Memory B cell (primary cell): ENCODE results near the gene EIF4G3.

Source experiments
- ATAC-seq: fragments of 150-1000 bp; cut with Tn5 transposase; 2 replicates; pipeline ENCODE4 v1.10.0; 2021; ENCODE audit warnings: low read depth, mild to moderate bottlenecking, moderate library complexity
- DNase-seq, 2 donors: peaks; one replicate each; pipeline ENCODE4 v3.0.0; 2022; ENCODE audit warnings: low spot score in 2 of 2
- H3K27ac Mint-ChIP-seq: one replicate; pipeline ENCODE4 v1.8.0; 2022; ENCODE audit warnings: mild to moderate bottlenecking, moderate library complexity, mixed read lengths
- H3K27me3 Mint-ChIP-seq: one replicate; pipeline ENCODE4 v1.8.0; 2022; ENCODE audit warnings: mixed read lengths
- H3K36me3 Mint-ChIP-seq: one replicate; pipeline ENCODE4 v1.8.0; 2022; ENCODE audit warnings: mild to moderate bottlenecking, mixed read lengths
- H3K4me1 Mint-ChIP-seq: one replicate; pipeline ENCODE4 v1.8.0; 2022; ENCODE audit warnings: mixed read lengths
- H3K4me3 Mint-ChIP-seq: one replicate; pipeline ENCODE4 v1.8.0; 2022; ENCODE audit warnings: mild to moderate bottlenecking, moderate library complexity, mixed read lengths
- H3K9me3 Mint-ChIP-seq: one replicate; pipeline ENCODE4 v1.8.0; 2022; ENCODE audit warnings: mixed read lengths

The EIF4G3 gene

DNA sequence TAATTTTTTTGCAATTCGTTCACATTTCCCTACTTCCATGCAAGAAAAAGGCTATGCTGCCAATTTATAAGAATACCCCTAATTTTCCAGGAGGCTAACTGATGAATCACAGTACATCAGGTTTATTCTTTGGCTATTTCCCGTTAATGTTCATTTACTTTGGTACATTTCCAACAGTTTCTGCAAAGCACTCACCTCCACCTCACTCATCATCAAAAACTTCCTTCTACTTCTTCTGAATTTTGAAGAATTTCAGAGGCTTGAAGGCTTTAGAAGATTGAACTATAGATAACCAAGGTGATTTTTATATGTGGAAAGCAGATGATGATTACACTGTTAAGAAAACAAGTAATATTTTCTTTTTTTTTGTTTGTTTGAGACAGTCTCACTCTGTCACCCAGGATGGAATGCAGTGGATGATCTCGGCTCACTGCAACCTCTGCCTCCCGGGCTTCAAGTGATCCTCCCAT, 329.1 kb downstream of the EIF4G3 start:
- no peaks in the 10 kb centered on the region for H3K27me3 Mint-ChIP-seq
- H3K4me3 Mint-ChIP-seq = no peak overlapping the region
- no peaks in the 10 kb centered on the region for H3K4me1 Mint-ChIP-seq
- DNase-seq (no peak), ATAC-seq (no peak)
- H3K9me3 Mint-ChIP-seq = no peaks in the 10 kb centered on the region
- H3K27ac Mint-ChIP-seq = no peak overlapping the region
- peaks cover 38% of the 10 kb centered on the region for H3K36me3 Mint-ChIP-seq

DNA sequence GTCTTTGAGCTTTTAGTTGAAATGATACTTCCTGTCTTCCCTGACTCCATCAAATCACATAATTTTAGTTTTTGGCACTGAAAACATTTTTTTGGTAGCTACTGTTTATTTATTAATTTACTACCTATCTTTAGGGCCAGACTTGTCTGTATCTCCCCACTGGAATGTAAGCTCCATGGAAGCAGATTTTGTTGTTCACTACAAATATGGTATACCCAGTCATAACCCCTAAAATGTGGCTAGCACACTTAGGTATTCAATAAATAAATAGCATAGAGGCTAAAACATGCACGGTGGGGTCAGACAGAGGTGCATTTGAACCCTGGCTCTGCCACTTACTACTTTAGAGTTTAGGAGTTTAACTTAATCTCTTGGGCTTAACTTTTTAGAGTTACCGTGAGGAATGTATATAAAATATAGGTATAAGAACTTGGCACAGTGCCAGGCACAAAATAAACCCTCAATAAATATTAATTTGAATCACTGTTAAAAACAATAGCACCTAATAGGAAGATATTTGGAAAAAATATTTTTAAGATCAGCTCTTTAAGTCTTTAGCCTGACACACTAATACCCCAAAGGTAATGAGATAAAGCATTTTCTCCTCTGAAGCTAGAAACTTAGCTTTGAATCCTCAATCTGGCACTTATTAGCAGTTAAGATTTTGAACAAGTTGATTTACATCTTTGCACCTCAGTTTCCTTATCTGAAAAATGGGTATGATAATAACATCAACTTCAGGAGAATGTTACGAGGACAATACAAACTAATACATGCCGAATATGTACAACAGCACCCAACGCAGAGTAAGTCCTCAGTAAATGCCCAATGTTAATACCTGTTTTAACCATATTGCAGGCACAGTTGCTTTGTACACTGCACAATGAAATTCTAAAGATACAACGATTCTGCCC, 330.0 kb downstream of the EIF4G3 start:
- ATAC-seq = no peak
- Mint-ChIP-seq H3K4me3 (no peak overlapping the region), H3K27ac (no peak overlapping the region), H3K4me1 (no peaks in the 10 kb centered on the region), H3K36me3 (peaks cover 37% of the 10 kb centered on the region), H3K9me3 (no peaks in the 10 kb centered on the region), H3K27me3 (no peaks in the 10 kb centered on the region)
- DNase-seq = no peak

DNA sequence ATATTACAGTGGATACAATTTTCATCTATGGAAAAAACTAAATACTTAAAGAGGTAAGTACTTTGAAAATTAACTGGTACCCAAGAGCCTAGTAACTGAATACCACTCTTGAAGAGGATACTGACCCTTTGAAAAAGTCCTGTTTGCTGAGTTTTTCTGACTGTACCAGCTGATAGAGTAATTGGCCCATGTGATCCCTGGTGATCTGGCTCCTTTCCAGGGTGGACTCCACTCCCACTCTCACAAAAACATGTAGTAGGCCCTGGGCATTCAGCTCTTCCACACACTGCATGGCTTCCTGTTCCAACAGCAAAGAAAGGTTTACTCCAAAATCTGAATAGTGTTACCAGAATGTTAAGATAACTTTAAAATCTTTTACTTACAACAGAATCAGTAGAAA, 336.0 kb downstream of the EIF4G3 start:
- DNase-seq (no peak), ATAC-seq (no peak)
- no peak overlapping the region for H3K27ac Mint-ChIP-seq
- H3K4me3 Mint-ChIP-seq = no peak overlapping the region
- no peaks in the 10 kb centered on the region for H3K4me1 Mint-ChIP-seq
- peaks cover 18% of the 10 kb centered on the region for H3K36me3 Mint-ChIP-seq
- H3K27me3 Mint-ChIP-seq = no peaks in the 10 kb centered on the region
- no peaks in the 10 kb centered on the region for H3K9me3 Mint-ChIP-seq

GRCh38 chr1:20837554-20838192, 339.0 kb downstream of the EIF4G3 start:
- Mint-ChIP-seq H3K9me3 (no peaks in the 10 kb centered on the region), H3K27me3 (no peaks in the 10 kb centered on the region), H3K27ac (no peak overlapping the region), H3K4me3 (no peak overlapping the region), H3K36me3 (peaks cover 22% of the 10 kb centered on the region), H3K4me1 (no peaks in the 10 kb centered on the region)
- DNase-seq = no peak
- no peak for ATAC-seq

GRCh38 chr1:20836230-20836629, 340.5 kb downstream of the EIF4G3 start:
- Mint-ChIP-seq H3K27me3 (no peaks in the 10 kb centered on the region), H3K9me3 (no peaks in the 10 kb centered on the region), H3K4me3 (no peak overlapping the region), H3K4me1 (no peaks in the 10 kb centered on the region), H3K36me3 (peaks cover 19% of the 10 kb centered on the region), H3K27ac (no peak overlapping the region)
- no peak for DNase-seq
- no peak for ATAC-seq

GRCh38 chr1:20834780-20835179, 341.9 kb downstream of the EIF4G3 start:
- H3K27ac Mint-ChIP-seq = no peak overlapping the region
- H3K27me3 Mint-ChIP-seq = no peaks in the 10 kb centered on the region
- H3K4me1 Mint-ChIP-seq = no peaks in the 10 kb centered on the region
- H3K4me3 Mint-ChIP-seq = no peak overlapping the region
- DNase-seq (no peak), ATAC-seq (no peak)
- H3K9me3 Mint-ChIP-seq = no peaks in the 10 kb centered on the region
- peaks cover 14% of the 10 kb centered on the region for H3K36me3 Mint-ChIP-seq

GRCh38 chr1:20834192-20834591, 342.5 kb downstream of the EIF4G3 start:
- Mint-ChIP-seq H3K27me3 (no peaks in the 10 kb centered on the region), H3K36me3 (peaks cover 16% of the 10 kb centered on the region), H3K27ac (no peak overlapping the region), H3K4me3 (no peak overlapping the region), H3K4me1 (no peaks in the 10 kb centered on the region), H3K9me3 (no peaks in the 10 kb centered on the region)
- DNase-seq (no peak), ATAC-seq (no peak)

DNA sequence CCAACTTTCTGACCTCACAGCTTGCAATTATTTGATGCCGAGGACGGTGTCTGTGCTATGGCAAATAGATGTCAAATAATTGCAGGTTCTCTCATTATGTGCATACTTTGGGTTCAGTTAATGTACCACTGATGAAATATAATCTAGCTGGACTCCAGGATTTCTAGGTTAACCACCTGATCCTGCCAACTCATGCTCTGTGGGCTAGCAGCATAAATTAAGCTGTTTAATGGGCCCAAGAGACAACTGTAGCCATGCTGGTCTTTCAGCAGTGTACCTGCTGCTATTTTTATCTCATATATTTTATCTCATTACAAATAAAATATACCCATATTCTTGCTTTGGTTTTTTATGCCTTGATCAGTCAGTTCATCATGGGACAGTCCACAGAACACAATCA, 346.3 kb downstream of the EIF4G3 start:
- Mint-ChIP-seq H3K27me3 (no peaks in the 10 kb centered on the region), H3K4me3 (no peak overlapping the region), H3K4me1 (no peaks in the 10 kb centered on the region), H3K9me3 (no peaks in the 10 kb centered on the region), H3K27ac (no peak overlapping the region), H3K36me3 (peaks cover 25% of the 10 kb centered on the region)
- ATAC-seq = no peak
- DNase-seq = no peak

DNA sequence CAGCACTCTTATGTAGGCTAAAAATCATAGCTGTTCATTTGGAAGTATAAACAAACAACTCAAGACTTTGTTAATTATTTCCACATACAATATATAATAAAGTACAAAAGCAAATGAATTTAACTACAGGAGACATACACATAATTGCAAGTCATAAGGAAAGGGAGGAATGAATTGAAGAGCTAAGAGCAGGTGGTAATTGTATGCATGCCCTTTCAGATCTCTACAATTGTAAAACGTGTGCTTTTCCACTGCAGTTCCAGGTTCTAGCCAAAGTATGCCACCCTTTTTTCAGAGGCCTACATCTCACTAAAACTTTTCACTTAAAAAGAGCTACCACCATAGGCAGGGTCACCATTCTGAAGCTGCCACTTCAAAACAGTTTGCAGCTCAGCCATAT, 346.8 kb downstream of the EIF4G3 start:
- H3K27ac Mint-ChIP-seq = no peak overlapping the region
- H3K4me3 Mint-ChIP-seq = no peak overlapping the region
- ATAC-seq (no peak), DNase-seq (no peak)
- H3K9me3 Mint-ChIP-seq = no peaks in the 10 kb centered on the region
- H3K27me3 Mint-ChIP-seq = no peaks in the 10 kb centered on the region
- no peaks in the 10 kb centered on the region for H3K4me1 Mint-ChIP-seq
- peaks cover 22% of the 10 kb centered on the region for H3K36me3 Mint-ChIP-seq

- Mint-ChIP-seq H3K4me3 (no peak overlapping the region), H3K27ac (no peak overlapping the region), H3K27me3 (no peaks in the 10 kb centered on the region), H3K36me3 (peaks cover 18% of the 10 kb centered on the region), H3K4me1 (no peaks in the 10 kb centered on the region), H3K9me3 (no peaks in the 10 kb centered on the region)
- ATAC-seq (no peak), DNase-seq (no peak)
Observed at GRCh38 chr1:20829531-20829930, 347.2 kb downstream of the EIF4G3 start.

DNA sequence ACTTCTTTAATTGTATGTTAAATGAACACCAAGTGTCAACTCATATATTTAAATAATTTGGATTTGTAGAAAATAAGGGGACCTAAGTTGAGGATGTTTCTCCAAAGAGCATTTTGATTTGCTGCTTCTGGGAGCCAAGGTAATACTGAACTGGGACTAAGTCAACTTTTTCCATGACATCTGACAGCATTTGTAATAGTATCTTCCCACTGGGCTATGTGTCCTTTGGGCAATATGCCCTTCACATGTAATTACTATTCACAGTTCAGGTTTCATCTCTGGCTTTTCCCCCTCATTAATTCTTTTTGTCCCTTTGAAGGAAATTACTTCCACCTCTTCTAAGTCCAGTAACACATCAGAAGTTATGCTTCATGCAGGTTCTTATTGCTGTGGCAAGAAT, 352.9 kb downstream of the EIF4G3 start:
- no peaks in the 10 kb centered on the region for H3K4me1 Mint-ChIP-seq
- H3K9me3 Mint-ChIP-seq = no peaks in the 10 kb centered on the region
- DNase-seq (no peak), ATAC-seq (no peak)
- peaks cover 34% of the 10 kb centered on the region for H3K36me3 Mint-ChIP-seq
- no peak overlapping the region for H3K27ac Mint-ChIP-seq
- no peaks in the 10 kb centered on the region for H3K27me3 Mint-ChIP-seq
- no peak overlapping the region for H3K4me3 Mint-ChIP-seq

DNA sequence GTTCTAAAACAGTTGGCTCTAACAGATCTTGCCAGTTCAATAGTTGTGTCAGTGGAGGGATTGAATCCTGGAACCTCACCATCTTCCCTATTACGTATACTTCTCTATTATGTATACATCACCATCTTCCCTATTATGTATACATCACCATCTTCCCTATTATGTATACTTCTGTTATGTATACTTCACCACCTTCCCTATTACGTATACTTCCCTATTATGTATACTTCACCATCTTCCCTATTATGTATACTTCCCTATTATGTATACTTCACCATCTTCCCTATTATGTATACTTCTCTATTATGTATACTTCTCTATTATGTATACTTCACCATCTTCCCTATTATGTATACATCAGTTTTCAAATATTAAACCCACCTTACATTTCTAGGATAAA, 355.2 kb downstream of the EIF4G3 start:
- no peak overlapping the region for H3K27ac Mint-ChIP-seq
- H3K27me3 Mint-ChIP-seq = no peaks in the 10 kb centered on the region
- peaks cover 28% of the 10 kb centered on the region for H3K36me3 Mint-ChIP-seq
- DNase-seq (no peak), ATAC-seq (no peak)
- no peaks in the 10 kb centered on the region for H3K9me3 Mint-ChIP-seq
- H3K4me3 Mint-ChIP-seq = no peak overlapping the region
- H3K4me1 Mint-ChIP-seq = no peaks in the 10 kb centered on the region

DNA sequence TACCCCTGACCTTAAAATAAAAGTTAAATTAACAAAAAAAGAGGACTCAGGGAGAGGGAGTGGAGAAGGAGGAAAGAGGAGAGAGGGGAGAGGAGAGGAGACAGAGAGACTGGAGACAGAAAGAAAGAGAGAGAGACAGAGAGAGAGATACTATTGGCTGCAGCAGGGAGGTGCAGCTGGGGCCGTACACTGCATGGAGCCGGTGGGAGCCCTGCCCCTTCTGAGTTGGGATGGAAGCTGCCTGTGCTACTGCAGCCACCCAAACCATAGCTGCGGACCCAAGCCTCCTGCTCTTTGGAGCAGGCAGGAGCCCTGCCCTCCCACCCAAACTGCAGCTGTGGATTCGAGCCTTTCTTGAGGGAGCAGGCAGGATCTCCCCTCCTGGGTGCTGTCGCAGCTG, 356.9 kb downstream of the EIF4G3 start:
- no peak overlapping the region for H3K27ac Mint-ChIP-seq
- H3K36me3 Mint-ChIP-seq = peaks cover 27% of the 10 kb centered on the region
- H3K9me3 Mint-ChIP-seq = no peaks in the 10 kb centered on the region
- no peak for ATAC-seq
- DNase-seq = no peak
- H3K4me1 Mint-ChIP-seq = no peaks in the 10 kb centered on the region
- H3K4me3 Mint-ChIP-seq = no peak overlapping the region
- no peaks in the 10 kb centered on the region for H3K27me3 Mint-ChIP-seq

GRCh38 chr1:20814534-20814871, 362.2 kb downstream of the EIF4G3 start:
- Mint-ChIP-seq H3K27me3 (no peaks in the 10 kb centered on the region), H3K36me3 (peaks cover 1% of the 10 kb centered on the region), H3K4me1 (no peaks in the 10 kb centered on the region), H3K9me3 (no peaks in the 10 kb centered on the region), H3K4me3 (no peak overlapping the region), H3K27ac (no peak overlapping the region)
- ATAC-seq (no peak), DNase-seq (no peak)

DNA sequence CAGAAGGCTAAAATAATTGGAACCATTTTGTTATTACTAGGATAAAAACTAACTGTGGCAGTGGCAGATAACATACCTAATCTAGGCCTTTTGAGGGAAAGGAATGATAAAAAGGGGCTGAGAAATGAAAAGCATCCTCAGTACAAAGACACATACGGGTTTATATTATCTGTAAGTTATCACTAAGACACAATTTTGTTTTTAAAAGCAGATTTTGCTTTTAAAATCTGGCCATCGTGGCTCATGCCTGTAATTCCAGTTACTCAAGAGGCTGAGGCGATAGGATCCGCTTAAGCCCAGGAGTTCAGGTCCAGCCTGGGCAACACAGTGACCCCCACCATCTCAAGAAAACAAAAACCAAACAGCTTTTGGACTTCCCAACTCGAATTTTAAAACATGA, 364.8 kb downstream of the EIF4G3 start:
- ATAC-seq = no peak

More for the DNA sequence above, 364.8 kb downstream of the EIF4G3 start:
- H3K4me3 Mint-ChIP-seq = no peak overlapping the region
- no peaks in the 10 kb centered on the region for H3K9me3 Mint-ChIP-seq
- peaks cover 4% of the 10 kb centered on the region for H3K36me3 Mint-ChIP-seq
- no peak for DNase-seq
- no peak overlapping the region for H3K27ac Mint-ChIP-seq
- H3K27me3 Mint-ChIP-seq = no peaks in the 10 kb centered on the region
- H3K4me1 Mint-ChIP-seq = no peaks in the 10 kb centered on the region
